HG02642 (cell line): ENCODE data around the gene ST7.

ENCODE experiments used
- ATAC-seq: cut with Tn5 transposase; IDR thresholded peaks from one replicate; pipeline ENCODE4 v1.9.1; 2021; ENCODE audit warnings: mild to moderate bottlenecking; ENCODE audit not compliant: unreplicated experiment, poor library complexity

The ST7 gene

GRCh38 chr7:117202511-117202910 lies 249.2 kb downstream of the ST7 start:
- ATAC-seq = no peak

DNA sequence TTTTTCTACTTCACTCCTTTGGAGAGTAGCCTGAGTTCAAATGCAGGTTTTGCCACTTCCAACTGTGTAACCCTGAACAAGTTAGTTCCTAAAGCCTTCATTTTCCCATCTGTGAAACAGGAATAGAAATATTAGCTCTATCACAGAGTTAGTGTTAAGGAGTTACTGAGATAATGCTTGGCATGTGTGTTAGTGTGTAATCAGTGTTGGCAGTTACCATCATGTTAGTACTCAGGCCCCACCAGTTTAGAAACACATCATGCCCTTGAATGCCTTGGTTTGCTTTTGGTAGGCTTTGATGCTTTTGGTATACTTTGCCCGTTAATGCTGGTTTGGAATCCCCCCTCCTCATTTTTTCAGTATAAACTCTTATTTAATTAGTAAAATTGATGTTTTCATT lies 249.9 kb downstream of the ST7 start:
- ATAC-seq = no peak

- ATAC-seq = no peak
These were observed 252.6 kb downstream of the ST7 start for GRCh38 chr7:117205873-117206272.

DNA sequence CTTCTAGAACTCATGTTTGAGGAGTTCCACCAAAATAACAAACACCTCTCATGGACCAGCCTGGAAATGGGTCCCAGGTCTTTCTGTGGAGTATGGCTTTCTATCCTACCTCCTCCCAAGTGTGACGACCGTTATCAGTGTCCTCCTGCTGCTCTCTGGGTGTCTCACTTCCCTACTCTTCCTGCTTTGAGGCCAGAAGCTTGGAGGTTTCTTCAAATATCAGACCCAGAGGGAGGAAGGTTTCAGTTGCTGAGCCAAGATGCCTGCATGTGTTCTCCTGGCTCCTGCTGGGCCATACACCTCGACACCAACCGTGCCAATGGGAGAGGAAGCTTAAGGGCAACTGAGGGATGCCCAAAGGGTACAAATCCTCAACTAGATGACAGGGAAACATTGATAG lies 255.0 kb downstream of the ST7 start:
- no peak for ATAC-seq

- ATAC-seq = no peak
These were observed 257.1 kb downstream of the ST7 start for GRCh38 chr7:117210397-117210796.

DNA sequence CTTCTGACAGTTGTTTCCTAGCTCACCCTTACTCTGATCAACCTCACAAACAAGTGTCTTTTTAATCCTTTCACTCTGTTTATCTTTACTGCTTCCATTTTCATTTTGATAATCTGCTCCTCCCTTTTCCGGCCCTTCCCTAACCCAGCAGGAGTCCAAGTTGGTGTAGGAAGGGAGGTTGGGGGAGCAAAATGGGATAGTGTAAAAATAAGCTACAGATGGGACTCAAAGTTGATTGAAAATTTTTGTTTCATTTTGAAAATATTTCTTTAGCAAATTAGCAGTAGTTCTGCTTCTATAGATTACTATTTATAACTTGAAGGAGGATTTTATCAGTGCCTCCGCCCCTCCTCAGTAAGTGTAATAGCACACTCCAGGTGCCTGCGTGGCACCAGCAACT lies 257.6 kb downstream of the ST7 start:
- ATAC-seq = no peak

- no peak for ATAC-seq
These were observed 258.3 kb downstream of the ST7 start for GRCh38 chr7:117211614-117212013.

- peak; percentile 90 for ATAC-seq
These were observed 259.9 kb downstream of the ST7 start for GRCh38 chr7:117212969-117213877.

DNA sequence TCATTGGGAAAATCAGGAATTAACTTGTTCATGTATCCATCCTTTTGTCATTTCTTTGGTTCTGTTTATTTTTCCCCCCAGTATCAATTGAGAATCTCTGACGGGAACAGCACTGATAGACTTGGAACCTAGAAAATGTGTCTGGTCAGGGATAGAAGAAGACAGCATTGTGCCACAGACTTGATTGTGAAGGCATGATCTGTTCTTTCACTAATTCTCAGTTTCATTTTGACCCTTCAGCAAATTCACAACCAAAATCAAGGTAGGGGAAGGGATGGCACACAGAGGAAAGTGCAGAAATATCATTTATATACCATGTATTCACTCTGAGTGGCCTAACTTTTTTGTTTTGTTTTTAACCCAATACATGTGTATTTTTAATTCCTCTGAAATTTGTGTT lies 262.7 kb downstream of the ST7 start:
- ATAC-seq = no peak

- ATAC-seq = no peak
These were observed 263.3 kb downstream of the ST7 start for GRCh38 chr7:117216436-117217069.

GRCh38 chr7:117217106-117218035 lies 264.1 kb downstream of the ST7 start:
- no peak for ATAC-seq

DNA sequence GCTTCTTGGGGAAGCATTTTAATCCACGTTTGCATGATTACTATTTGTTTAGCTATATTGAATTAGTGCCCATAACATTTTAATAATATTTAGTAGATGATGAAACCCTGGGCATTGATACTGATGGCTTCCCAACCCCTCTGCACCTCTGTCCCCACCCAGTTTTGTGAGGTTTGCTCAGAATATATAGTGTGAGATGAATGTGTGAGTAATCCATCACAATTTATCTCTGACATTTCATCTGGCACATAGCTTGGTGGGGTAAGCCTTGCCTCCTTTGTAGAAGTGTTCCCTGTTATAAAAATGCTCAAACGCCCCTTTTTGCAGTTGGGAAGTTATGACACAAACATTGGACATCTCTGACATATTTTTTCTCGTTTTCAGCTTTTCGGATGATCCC lies 265.4 kb downstream of the ST7 start:
- no peak for ATAC-seq

- no peak for ATAC-seq
These were observed 266.2 kb downstream of the ST7 start for GRCh38 chr7:117219485-117219884.

- ATAC-seq = no peak
These were observed 267.5 kb downstream of the ST7 start for GRCh38 chr7:117220836-117221235.

DNA sequence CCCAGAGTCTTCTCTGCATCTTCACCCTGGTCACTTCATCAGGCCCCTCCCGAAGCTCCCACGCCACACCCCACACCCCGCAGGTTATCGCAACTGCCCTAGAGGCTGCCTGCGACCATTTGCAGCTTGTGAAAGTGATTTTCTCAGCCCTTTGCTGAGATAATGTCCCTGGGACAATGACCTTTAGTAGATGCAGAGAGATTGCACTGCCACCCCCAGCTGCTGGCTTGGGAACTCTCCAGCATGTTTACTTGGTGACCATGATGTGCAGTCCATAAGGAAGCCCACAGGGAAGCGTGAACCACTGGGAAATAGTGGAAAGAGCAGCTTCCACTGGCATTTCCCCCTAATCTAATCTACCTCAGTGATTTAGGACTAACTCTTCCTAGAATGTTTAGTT lies 272.2 kb downstream of the ST7 start:
- ATAC-seq = no peak

DNA sequence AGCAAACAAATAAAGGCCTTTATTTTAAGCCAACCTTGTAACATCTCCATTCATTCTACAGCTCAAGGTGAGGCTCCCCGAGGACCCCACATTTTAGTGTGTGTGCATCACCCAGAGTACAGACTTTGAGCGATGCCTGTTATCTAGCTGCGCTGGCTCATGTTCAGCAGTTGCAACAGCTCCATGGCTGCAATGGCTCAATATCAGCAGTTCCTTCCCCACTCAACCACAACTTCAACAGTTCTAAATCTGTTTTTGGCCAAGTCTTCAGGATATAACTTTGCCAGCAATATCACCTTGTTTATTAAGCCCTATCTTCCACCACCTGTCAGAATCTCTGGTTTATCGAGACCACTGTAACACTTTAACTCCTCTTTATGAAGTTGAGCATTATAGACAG lies 273.8 kb downstream of the ST7 start:
- no peak for ATAC-seq

- no peak for ATAC-seq
These were observed 276.0 kb downstream of the ST7 start for GRCh38 chr7:117229350-117229749.

DNA sequence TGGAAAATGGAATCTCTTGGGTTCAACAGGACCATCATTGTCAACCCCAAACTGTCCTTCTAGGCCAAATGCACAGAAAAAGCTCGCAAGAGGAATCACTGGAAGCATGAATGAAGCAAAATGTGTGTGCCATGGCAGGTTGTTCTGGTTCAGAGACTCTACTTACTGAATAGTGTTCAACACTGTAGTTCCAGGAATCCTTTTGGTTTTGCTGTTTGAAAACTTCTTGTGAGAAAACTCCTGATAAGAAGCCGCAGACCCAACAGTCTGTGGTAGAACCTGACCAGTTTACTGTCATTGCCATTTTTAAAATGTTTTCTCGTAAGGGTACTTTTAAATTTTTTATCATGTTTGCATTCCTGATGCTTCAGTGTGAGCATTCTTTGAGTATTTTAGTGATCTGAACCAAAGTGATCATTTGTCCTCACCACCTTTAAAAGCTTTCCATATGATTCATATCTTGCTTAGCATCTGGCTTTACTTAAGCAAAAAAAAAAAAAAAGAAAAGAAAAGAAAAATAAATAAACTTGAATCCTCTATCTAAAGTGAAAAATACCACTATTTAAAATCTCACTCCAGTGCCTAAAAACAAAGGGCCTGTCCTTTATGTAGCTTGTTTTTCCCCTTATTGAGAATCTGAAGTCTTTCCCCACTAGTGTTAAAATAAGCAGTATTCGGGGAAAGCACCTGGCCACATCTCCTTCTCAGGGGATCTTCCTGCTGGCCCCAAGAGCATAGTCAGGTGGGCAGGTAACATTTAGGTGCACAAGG lies 277.2 kb downstream of the ST7 start:
- peak; percentile 83 for ATAC-seq

DNA sequence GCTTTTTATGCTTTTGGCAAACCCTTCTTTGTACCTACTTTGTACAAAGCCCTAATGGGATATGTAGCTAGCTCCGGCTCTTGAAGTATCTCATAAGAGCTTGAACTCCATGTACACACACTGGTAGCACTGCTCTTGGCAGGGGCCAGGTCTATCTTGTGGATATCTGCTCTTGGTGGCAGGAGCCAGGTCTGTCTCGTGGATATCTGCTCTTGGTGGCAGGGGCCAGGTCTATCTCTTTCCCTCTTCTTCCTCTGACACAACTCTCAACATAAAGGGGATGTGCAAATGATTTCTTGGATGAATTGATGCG lies 277.7 kb downstream of the ST7 start:
- ATAC-seq = no peak

DNA sequence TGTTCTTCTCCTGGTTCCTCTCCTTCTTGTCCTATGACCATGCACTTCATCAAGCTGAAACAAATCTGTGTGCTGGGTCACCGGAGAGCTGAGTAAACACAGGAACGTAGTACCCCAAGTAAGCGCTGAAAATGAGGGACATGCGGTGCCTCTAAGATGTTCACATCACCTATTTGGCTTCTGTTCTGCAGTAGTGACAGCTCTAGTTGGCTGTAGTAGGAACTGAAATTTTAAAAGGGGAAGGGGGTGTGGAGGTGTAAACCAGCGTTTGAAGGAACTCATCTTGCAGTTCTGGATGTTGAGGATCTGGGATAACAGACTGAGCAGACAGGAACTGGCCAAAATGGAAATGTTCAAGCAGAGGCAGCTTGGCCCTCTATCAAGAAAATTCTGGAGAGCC lies 284.3 kb downstream of the ST7 start:
- no peak for ATAC-seq
